GM21381 (cell line): Measurements from ENCODE around the gene NDOR1.

Experiments used
- ATAC-seq: cut with Tn5 transposase; IDR thresholded peaks from one replicate; pipeline ENCODE4 v1.9.1; 2021; ENCODE audit warnings: mild to moderate bottlenecking, moderate library complexity; ENCODE audit not compliant: unreplicated experiment

NDOR1 gene

GRCh38 chr9:137198051-137198901 lies 7.2 kb upstream of the NDOR1 start:
- no peak for ATAC-seq

GRCh38 chr9:137198902-137199283 lies 6.6 kb upstream of the NDOR1 start:
- no peak for ATAC-seq

GRCh38 chr9:137199411-137200121 lies 5.9 kb upstream of the NDOR1 start:
- ATAC-seq: no peak

- peak; percentile 84 for ATAC-seq
Measured at GRCh38 chr9:137200311-137201204, 4.9 kb upstream of the NDOR1 start, which contains the start of gene TPRN. Gene TPRN, minus strand, starts transcription at chr9:137200741. Its CDS starts 30 bp downstream, at chr9:137200711.

GRCh38 chr9:137201205-137201868 lies 4.2 kb upstream of the NDOR1 start:
- ATAC-seq: no peak

- no peak for ATAC-seq
Measured at GRCh38 chr9:137202966-137203365, 2.5 kb upstream of the NDOR1 start.

GRCh38 chr9:137204731-137205125 lies 772 bp upstream of the NDOR1 start:
- no peak for ATAC-seq

- no peak for ATAC-seq
Measured at GRCh38 chr9:137206602-137207001, 1.1 kb downstream of the NDOR1 start.

- no peak for ATAC-seq
Measured at GRCh38 chr9:137211532-137211931, 6.0 kb downstream of the NDOR1 start.

GRCh38 chr9:137212520-137212919 lies 7.0 kb downstream of the NDOR1 start:
- no peak for ATAC-seq

- ATAC-seq: no peak
Measured at GRCh38 chr9:137213160-137214060, 7.9 kb downstream of the NDOR1 start.

GRCh38 chr9:137214620-137215019 lies 9.1 kb downstream of the NDOR1 start:
- ATAC-seq: no peak

- ATAC-seq: no peak
Measured at GRCh38 chr9:137215196-137215986, 9.9 kb downstream of the NDOR1 start.

GRCh38 chr9:137216188-137216965 lies 10.9 kb downstream of the NDOR1 start:
- no peak for ATAC-seq

- no peak for ATAC-seq
Measured at GRCh38 chr9:137217276-137218211, 12.0 kb downstream of the NDOR1 start.

- ATAC-seq: no peak
Measured at GRCh38 chr9:137218212-137218753, 12.8 kb downstream of the NDOR1 start.
